ENCODE results near the gene CD247.

GRCh38 chr1:167561753-167562152 is 43.4 kb upstream of the CD247 start:
- no peak for TF ChIP-seq ELF1 (IDR thresholded peaks at IDR 0.05)
- no peak for TF ChIP-seq CTCF (IDR thresholded peaks at IDR 0.05)
- no peak for TF ChIP-seq MXI1 (IDR thresholded peaks at IDR 0.05; ENCODE audit: low read depth, low read length)
- no peak for TF ChIP-seq POLR2AphosphoS5 (IDR thresholded peaks at IDR 0.05; ENCODE audit: low read depth, low read length)
- TF ChIP-seq EZH2phosphoT487 (IDR thresholded peaks at IDR 0.05; ENCODE audit: borderline replicate concordance, low read depth): no peak
- TF ChIP-seq USF2 (IDR thresholded peaks at IDR 0.05; ENCODE audit: borderline replicate concordance, low read depth, low read length): no peak
- no peak for TF ChIP-seq FOXM1 (IDR thresholded peaks at IDR 0.05; ENCODE audit: low read depth)
- TF ChIP-seq RAD21 (IDR thresholded peaks at IDR 0.05; ENCODE audit: low read length): no peak
- TF ChIP-seq CHD2 (IDR thresholded peaks at IDR 0.05; ENCODE audit: low read length, partially characterized antibody): no peak

Data from SK-N-SH (cell line).